WTC11 (cell line): ENCODE measurements around the gene CDV3.

Experiments
- ATF2 ChIP-seq: sonication (generic); formaldehyde crosslinking; IDR thresholded peaks from 2 replicates; pipeline ENCODE4 v1.8.1; 2022; ENCODE audit warnings: low read depth, missing genetic modification reagents, borderline replicate concordance
- ATF3 ChIP-seq: sonication (generic); formaldehyde crosslinking; conservative IDR thresholded peaks from 2 replicates; pipeline ENCODE4 v1.8.1; 2022; ENCODE audit warnings: mild to moderate bottlenecking, missing genetic modification reagents
- ZNF512 ChIP-seq: sonication (generic); formaldehyde crosslinking; IDR thresholded peaks from 2 replicates; pipeline ENCODE4 v1.8.1; 2022; ENCODE audit warnings: missing genetic modification reagents, borderline replicate concordance
- TF ChIP-seq, protein P1 (sequence below): fragments of 200-600 bp; IDR thresholded peaks from 2 replicates; pipeline ENCODE4 v1.8.0; 2022; ENCODE audit warnings: antibody characterized with exemption
- TF ChIP-seq, protein P2 (sequence below): sonication (generic); formaldehyde crosslinking; IDR thresholded peaks from 2 replicates; pipeline ENCODE4 v1.8.0; 2022; ENCODE audit warnings: mild to moderate bottlenecking, missing genetic modification reagents

DNA sequence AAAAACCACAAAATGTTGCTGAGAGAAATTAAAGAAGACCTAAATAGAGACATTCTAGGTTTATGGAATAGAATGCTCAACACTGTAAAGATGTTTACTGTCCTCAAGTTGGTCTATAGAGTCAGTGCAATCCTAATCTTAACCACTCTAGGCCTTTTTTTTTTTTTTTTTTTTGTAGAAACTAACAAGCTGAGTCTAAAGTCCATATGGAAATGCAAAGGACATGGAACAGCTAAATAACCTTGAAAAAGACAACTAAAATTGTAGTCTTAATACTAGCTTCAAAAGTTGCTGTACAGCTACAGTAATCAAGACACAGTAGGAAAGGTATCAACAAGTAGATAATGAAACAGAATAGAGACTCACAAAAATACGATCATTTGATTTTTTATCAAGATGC, 32.9 kb downstream of the CDV3 start:
- TF ChIP-seq, protein P1, sequence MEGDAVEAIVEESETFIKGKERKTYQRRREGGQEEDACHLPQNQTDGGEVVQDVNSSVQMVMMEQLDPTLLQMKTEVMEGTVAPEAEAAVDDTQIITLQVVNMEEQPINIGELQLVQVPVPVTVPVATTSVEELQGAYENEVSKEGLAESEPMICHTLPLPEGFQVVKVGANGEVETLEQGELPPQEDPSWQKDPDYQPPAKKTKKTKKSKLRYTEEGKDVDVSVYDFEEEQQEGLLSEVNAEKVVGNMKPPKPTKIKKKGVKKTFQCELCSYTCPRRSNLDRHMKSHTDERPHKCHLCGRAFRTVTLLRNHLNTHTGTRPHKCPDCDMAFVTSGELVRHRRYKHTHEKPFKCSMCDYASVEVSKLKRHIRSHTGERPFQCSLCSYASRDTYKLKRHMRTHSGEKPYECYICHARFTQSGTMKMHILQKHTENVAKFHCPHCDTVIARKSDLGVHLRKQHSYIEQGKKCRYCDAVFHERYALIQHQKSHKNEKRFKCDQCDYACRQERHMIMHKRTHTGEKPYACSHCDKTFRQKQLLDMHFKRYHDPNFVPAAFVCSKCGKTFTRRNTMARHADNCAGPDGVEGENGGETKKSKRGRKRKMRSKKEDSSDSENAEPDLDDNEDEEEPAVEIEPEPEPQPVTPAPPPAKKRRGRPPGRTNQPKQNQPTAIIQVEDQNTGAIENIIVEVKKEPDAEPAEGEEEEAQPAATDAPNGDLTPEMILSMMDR, result no peak
- TF ChIP-seq ATF2 (CRISPR knock-in tag), result no peak
- TF ChIP-seq ZNF512, result no peak
- TF ChIP-seq ATF3 (CRISPR knock-in tag), result no peak
- TF ChIP-seq, protein P2, sequence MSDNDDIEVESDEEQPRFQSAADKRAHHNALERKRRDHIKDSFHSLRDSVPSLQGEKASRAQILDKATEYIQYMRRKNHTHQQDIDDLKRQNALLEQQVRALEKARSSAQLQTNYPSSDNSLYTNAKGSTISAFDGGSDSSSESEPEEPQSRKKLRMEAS (CRISPR knock-in tag), result no peak
